IMR-90 (cell line): ENCODE results near the gene HMGN1. TPM values are rescaled to one million over a fixed set of nuclear protein-coding genes. Genes with fewer than 3 reads are reported as not detected.

Experiments
- ATAC-seq: fragments of 200-7000 bp; cut with Tn5 transposase; 2 replicates; pipeline ENCODE4 v1.9.1; 2020; ENCODE audit warnings: low read depth, mild to moderate bottlenecking, moderate library complexity
- BruUV-seq: library from RNA; stranded (reverse); fragments of 400-500 nt; replicated peaks from 2 replicates; lab custom pipeline; 2021; lab: Mats Ljungman, UMichigan
- CTCF ChIA-PET: fragments of 300-600 bp; formaldehyde crosslinking; extraction: SDS; loops from one replicate; lab custom pipeline; 2021; ENCODE audit warnings: antibody characterized with exemption; lab: Yijun Ruan, JAX
- POLR2A ChIA-PET: fragments of 300-600 bp; sonication (Branson Sonifier 250); formaldehyde crosslinking; loops from one replicate; lab custom pipeline; 2022; ENCODE audit warnings: antibody characterized with exemption; ENCODE audit not compliant: unreplicated experiment; lab: Charles Lee
- DNase-seq: peaks from one replicate; pipeline ENCODE4 v3.0.0; 2013
- H2AFZ ChIP-seq: replicated peaks from 2 replicates; pipeline ENCODE3; 2013; ENCODE audit warnings: low read length, mild to moderate bottlenecking; ENCODE audit not compliant: poor library complexity
- H2AK5ac ChIP-seq: 2 replicates; pipeline ENCODE4 v1.6.1; 2013; ENCODE audit warnings: low read depth, low read length, inconsistent platforms
- H2AK9ac ChIP-seq: replicated peaks from 2 replicates; pipeline ENCODE3; 2013; ENCODE audit warnings: mild to moderate bottlenecking, low read depth, low read length, moderate library complexity; ENCODE audit not compliant: poor library complexity
- H2BK120ac ChIP-seq: 2 replicates; pipeline ENCODE4 v1.6.1; 2013; ENCODE audit warnings: low read depth, low read length, inconsistent platforms
- H2BK15ac ChIP-seq: 3 replicates; pipeline ENCODE4 v1.6.1; 2013; ENCODE audit warnings: low read depth, low read length, inconsistent platforms
- H2BK20ac ChIP-seq: 2 replicates; pipeline ENCODE4 v1.6.1; 2013; ENCODE audit warnings: low read depth, mild to moderate bottlenecking, inconsistent platforms, low read length, moderate library complexity
- H2BK5ac ChIP-seq: 2 replicates; pipeline ENCODE4 v1.6.1; 2013; ENCODE audit warnings: mild to moderate bottlenecking, low read depth, low read length, inconsistent platforms; ENCODE audit not compliant: poor library complexity, severe bottlenecking
- H3K14ac ChIP-seq: replicated peaks from 2 replicates; pipeline ENCODE4 v1.6.1; 2013; ENCODE audit warnings: low read depth, low read length, inconsistent platforms
- H3K18ac ChIP-seq: 2 replicates; pipeline ENCODE4 v1.6.1; 2013; ENCODE audit warnings: low read depth, low read length, control low read depth
- H3K23ac ChIP-seq: 2 replicates; pipeline ENCODE4 v1.6.1; 2013; ENCODE audit warnings: low read depth, low read length, inconsistent platforms
- H3K27ac ChIP-seq: 2 replicates; pipeline ENCODE4 v1.5.1; 2013; ENCODE audit warnings: mild to moderate bottlenecking, control low read depth, low read length; ENCODE audit not compliant: insufficient read depth
- H3K27me3 ChIP-seq: 2 replicates; pipeline ENCODE4 v1.6.1; 2013; ENCODE audit warnings: low read length; ENCODE audit not compliant: control insufficient read depth, insufficient read depth
- H3K36me3 ChIP-seq: 2 replicates; pipeline ENCODE4 v1.6.1; 2013; ENCODE audit warnings: low read length, mixed read lengths; ENCODE audit not compliant: control insufficient read depth, insufficient read depth
- H3K4ac ChIP-seq: 2 replicates; pipeline ENCODE4 v1.6.1; 2013; ENCODE audit warnings: low read depth, low read length, inconsistent platforms
- H3K4me1 ChIP-seq: 2 replicates; pipeline ENCODE4 v1.6.1; 2013; ENCODE audit warnings: low read length, mixed read lengths; ENCODE audit not compliant: control insufficient read depth, insufficient read depth
- H3K4me2 ChIP-seq: 2 replicates; pipeline ENCODE4 v1.6.1; 2013; ENCODE audit warnings: low read depth, mild to moderate bottlenecking, control low read depth, low read length, moderate library complexity
- H3K4me3 ChIP-seq: 2 replicates; pipeline ENCODE4 v1.5.1; 2013; ENCODE audit warnings: low read depth, mild to moderate bottlenecking, control low read depth, low read length, moderate library complexity; ENCODE audit not compliant: insufficient read depth
- H3K56ac ChIP-seq: 2 replicates; pipeline ENCODE4 v1.6.1; 2013; ENCODE audit warnings: low read length, inconsistent platforms; ENCODE audit not compliant: insufficient read depth; ENCODE audit errors: extremely low read depth
- H3K79me1 ChIP-seq, 2 experiments: 2 replicates each; pipeline ENCODE4 v1.6.1; 2013; ENCODE audit warnings: low read length in 2 of 2, inconsistent platforms in 1 of 2, low read depth in 1 of 2
- H3K9ac ChIP-seq: 2 replicates; pipeline ENCODE4 v1.6.1; 2013; ENCODE audit warnings: low read depth, low read length, control low read depth
- H3K9me1 ChIP-seq: 2 replicates; pipeline ENCODE4 v1.6.1; 2013; ENCODE audit warnings: low read length, inconsistent platforms; ENCODE audit not compliant: insufficient read depth
- H3K9me3 ChIP-seq: 2 replicates; pipeline ENCODE4 v1.6.1; 2013; ENCODE audit warnings: low read length; ENCODE audit not compliant: control insufficient read depth, insufficient read depth
- H4K20me1 ChIP-seq: 2 replicates; pipeline ENCODE4 v1.6.1; 2013; ENCODE audit warnings: low read length, inconsistent platforms; ENCODE audit not compliant: insufficient read depth
- H4K5ac ChIP-seq: 2 replicates; pipeline ENCODE4 v1.6.1; 2013; ENCODE audit warnings: mild to moderate bottlenecking, low read depth, low read length, control low read depth
- H4K8ac ChIP-seq, 2 experiments: 2 replicates each; pipeline ENCODE4 v1.6.1; 2013; ENCODE audit warnings: low read depth in 2 of 2, low read length in 2 of 2, control low read depth in 1 of 2, inconsistent platforms in 1 of 2
- H4K91ac ChIP-seq: 2 replicates; pipeline ENCODE4 v1.6.1; 2013; ENCODE audit warnings: low read depth, low read length, inconsistent platforms; ENCODE audit not compliant: insufficient read depth
- CHD1 ChIP-seq: IDR thresholded peaks from 2 replicates; pipeline ENCODE4 v1.6.1; 2012; ENCODE audit warnings: low read depth, low read length, improper control_type of control experiment
- FOS ChIP-seq: fragments of 150-350 bp; IDR thresholded peaks from 2 replicates; pipeline ENCODE4 v1.6.1; 2016; ENCODE audit warnings: low read depth, low read length
- MXI1 ChIP-seq: IDR thresholded peaks from 2 replicates; pipeline ENCODE4 v1.6.1; 2012; ENCODE audit warnings: low read depth, mild to moderate bottlenecking, low read length, moderate library complexity, borderline replicate concordance
- NFE2L2 ChIP-seq: fragments of 150-350 bp; IDR thresholded peaks from 2 replicates; pipeline ENCODE4 v1.6.1; 2016; ENCODE audit warnings: low read depth, mild to moderate bottlenecking, low read length
- USF2 ChIP-seq: fragments of 150-350 bp; IDR thresholded peaks from 2 replicates; pipeline ENCODE4 v1.6.1; 2017; ENCODE audit warnings: mild to moderate bottlenecking, antibody characterized with exemption, low read length, low read depth
- WGBS, 2 experiments: methylation state at CpG; one replicate each; pipeline versions ENCODE4 v1.1.5 to v1.1.7; 2013; ENCODE audit warnings: missing lambda C conversion rate in 2 of 2; ENCODE audit not compliant: insufficient read length in 1 of 2; ENCODE audit errors: extremely low coverage in 2 of 2; 5-methylcytosine and 5-hydroxymethylcytosine counted together
- dilution Hi-C: fragments of 300-500 bp; cut with HindIII; formaldehyde crosslinking; loops from one replicate; pipeline ENCODE4 v1.14.3; 2018; ENCODE audit warnings: low sequenced_read_pairs; ENCODE audit not compliant: unreplicated experiment
- in situ Hi-C: fragments of 300-500 bp; cut with MboI; formaldehyde crosslinking; loops from 3 replicates; pipeline ENCODE4 v1.14.3; 2019; ENCODE audit warnings: low sequenced_read_pairs, inconsistent platforms, mixed read lengths
- intact Hi-C: fragments of 100-400 bp; cut with micrococcal nuclease; formaldehyde crosslinking; loops from 2 replicates; pipeline ENCODE4 v1.10.0; 2022
- microRNA-seq, 2 experiments: library from miRNA; stranded (forward) in 1 of 2; unstranded in 1 of 2; fragments of 10-50 nt in 1 of 2; fragments of <30 nt in 1 of 2; gene quantifications in 1 of 2; microRNA quantifications in 1 of 2; one replicate each; pipeline versions ENCODE3 to v1.1.0; 2013 to 2020; ENCODE audit not compliant: insufficient read depth in 1 of 2, insufficient read length in 1 of 2, unreplicated experiment in 1 of 2
- polyA plus RNA-seq, 3 experiments: library from polyadenylated mRNA; depleted of rRNA; stranded (reverse); fragments of >200 nt; gene quantifications; 2 replicates each; pipeline ENCODE4 v1.2.3, GENCODE V29; 2012; ENCODE audit warnings: low replicate concordance in 1 of 3
- small RNA-seq, 5 experiments: library from RNA; depleted of rRNA; stranded (forward); fragments of <200 nt; gene quantifications; one replicate each; pipeline ENCODE3, GENCODE V24; 2012
- total RNA-seq: library from RNA; depleted of rRNA; stranded (reverse); fragments of >200 nt; gene quantifications from 2 replicates; pipeline ENCODE4 v1.2.3, GENCODE V29; 2012; rRNA removed

Gene HMGN1
- total and polyA plus RNA-seq, 2 of the 4 experiments (the other 2 are of a cell fraction), result 55.2 to 155 TPM

GRCh38 chr21:39296891-39297290 lies 52.0 kb downstream of the HMGN1 start:
- peaks cover 19% of the 10 kb centered on the region; the same call in 1 of the 2 replicates for H4K20me1 ChIP-seq
- CTCF ChIA-PET, result no interaction called here
- H3K79me1 ChIP-seq, result peaks cover 23 to 44% of the 10 kb centered on the region in 2 experiments
- dilution Hi-C loops, result no loop called here
- H3K23ac ChIP-seq, result no peak overlapping the region
- H3K18ac ChIP-seq, result no peak overlapping the region
- no peaks in the 10 kb centered on the region for H3K27me3 ChIP-seq
- H3K4me2 ChIP-seq, result no peak overlapping the region
- H4K91ac ChIP-seq, result no peak overlapping the region
- TF ChIP-seq MXI1 (no peak), CHD1 (no peak), FOS (no peak), USF2 (no peak), NFE2L2 (no peak)
- H3K9me1 ChIP-seq, result no peaks in the 10 kb centered on the region; the same call in 1 of the 2 replicates
- H2BK5ac ChIP-seq, result no peak overlapping the region
- no peak for DNase-seq
- H3K36me3 ChIP-seq, result peaks cover 38% of the 10 kb centered on the region
- H4K5ac ChIP-seq, result no peak overlapping the region
- in situ Hi-C loops, result no loop called here
- H2AK9ac ChIP-seq, result no peak overlapping the region
- no peak overlapping the region for H2AK5ac ChIP-seq
- H3K27ac ChIP-seq, result no peak overlapping the region
- no peak overlapping the region for H3K14ac ChIP-seq
- H2AFZ ChIP-seq, result no peak overlapping the region
- no peaks in the 10 kb centered on the region; the same call in 1 of the 2 replicates for H3K9me3 ChIP-seq
- no peak overlapping the region for H4K8ac ChIP-seq
- H3K56ac ChIP-seq, result no peak overlapping the region
- H3K4me3 ChIP-seq, result no peak overlapping the region
- WGBS, 2 experiments, result no CpG with 5 or more reads among the region's 2 CpGs
- POLR2A ChIA-PET, result no interaction called here
- no peak overlapping the region for H3K9ac ChIP-seq
- intact Hi-C loops, result loop anchor here (5.0 kb wide), 1 partner anchor 35 kb away; no protein-coding TSS in a partner anchor
- H2BK15ac ChIP-seq, result no peak overlapping the region
- H3K4ac ChIP-seq, result no peak overlapping the region
- H3K4me1 ChIP-seq, result no peaks in the 10 kb centered on the region; the same call in 1 of the 2 replicates
- no peak overlapping the region for H2BK120ac ChIP-seq
- no peak for ATAC-seq
- no peak overlapping the region for H2BK20ac ChIP-seq
- no TSS peak for BruUV-seq

Small RNA genes within 50 kb of the gene (microRNA-seq; reads per million reads assigned to microRNA genes)
- gene RF00019 (ENCODE audit: insufficient read depth, insufficient read length), result not detected

Small RNA genes within 50 kb of the gene (small RNA-seq; reads per million reads assigned to genes)
- gene RF00019, result 0 reads per million in 5 experiments

Other genes starting within 250 kb of the HMGN1 start
- gene PSMG1, start 165.6 kb downstream of the HMGN1 start, total RNA-seq, result 37.8 and 51.1 TPM in 2 replicates
- gene PSMG1, start 165.6 kb downstream of the HMGN1 start, polyA plus RNA-seq (2012; rRNA removed), result 34.6 and 45.4 TPM in 2 replicates
- 28.7 and 55.5 TPM in 2 replicates for gene BRWD1, start 35.5 kb downstream of the HMGN1 start, total RNA-seq
- 5.8 and 6.7 TPM in 2 replicates for gene BRWD1, start 35.5 kb downstream of the HMGN1 start, polyA plus RNA-seq (2012; rRNA removed)
- gene LCA5L, start 96.7 kb upstream of the HMGN1 start, total RNA-seq, result 0.18 and 0.28 TPM in 2 replicates
- gene LCA5L, start 96.7 kb upstream of the HMGN1 start, polyA plus RNA-seq (2012; rRNA removed), result 0.06 and 0.26 TPM in 2 replicates
- gene SH3BGR, start 102.9 kb upstream of the HMGN1 start, total RNA-seq, result 1.1 and 1.6 TPM in 2 replicates
- 2.0 and 5.9 TPM in 2 replicates for gene SH3BGR, start 102.9 kb upstream of the HMGN1 start, polyA plus RNA-seq (2012; rRNA removed)